IMR-90 (cell line): ENCODE measurements around the gene GDNF. TPM values are rescaled to one million over a fixed set of nuclear protein-coding genes. Genes with fewer than 3 reads are reported as not detected.

Experiments used
- ATAC-seq: fragments of 200-7000 bp; cut with Tn5 transposase; 2 replicates; pipeline ENCODE4 v1.9.1; 2020; ENCODE audit warnings: low read depth, mild to moderate bottlenecking, moderate library complexity
- BruUV-seq: library from RNA; stranded (reverse); fragments of 400-500 nt; replicated peaks from 2 replicates; lab custom pipeline; 2021; lab: Mats Ljungman, UMichigan
- CTCF ChIA-PET: fragments of 300-600 bp; formaldehyde crosslinking; extraction: SDS; loops from one replicate; lab custom pipeline; 2021; ENCODE audit warnings: antibody characterized with exemption; lab: Yijun Ruan, JAX
- POLR2A ChIA-PET: fragments of 300-600 bp; sonication (Branson Sonifier 250); formaldehyde crosslinking; loops from one replicate; lab custom pipeline; 2022; ENCODE audit warnings: antibody characterized with exemption; ENCODE audit not compliant: unreplicated experiment; lab: Charles Lee
- DNase-seq: peaks from one replicate; pipeline ENCODE4 v3.0.0; 2013
- H2AFZ ChIP-seq: replicated peaks from 2 replicates; pipeline ENCODE3; 2013; ENCODE audit warnings: low read length, mild to moderate bottlenecking; ENCODE audit not compliant: poor library complexity
- H2AK5ac ChIP-seq: 2 replicates; pipeline ENCODE4 v1.6.1; 2013; ENCODE audit warnings: low read depth, low read length, inconsistent platforms
- H2AK9ac ChIP-seq: replicated peaks from 2 replicates; pipeline ENCODE3; 2013; ENCODE audit warnings: mild to moderate bottlenecking, low read depth, low read length, moderate library complexity; ENCODE audit not compliant: poor library complexity
- H2BK120ac ChIP-seq: 2 replicates; pipeline ENCODE4 v1.6.1; 2013; ENCODE audit warnings: low read depth, low read length, inconsistent platforms
- H2BK15ac ChIP-seq: 3 replicates; pipeline ENCODE4 v1.6.1; 2013; ENCODE audit warnings: low read depth, low read length, inconsistent platforms
- H2BK20ac ChIP-seq: 2 replicates; pipeline ENCODE4 v1.6.1; 2013; ENCODE audit warnings: low read depth, mild to moderate bottlenecking, inconsistent platforms, low read length, moderate library complexity
- H2BK5ac ChIP-seq: 2 replicates; pipeline ENCODE4 v1.6.1; 2013; ENCODE audit warnings: mild to moderate bottlenecking, low read depth, low read length, inconsistent platforms; ENCODE audit not compliant: poor library complexity, severe bottlenecking
- H3K14ac ChIP-seq: replicated peaks from 2 replicates; pipeline ENCODE4 v1.6.1; 2013; ENCODE audit warnings: low read depth, low read length, inconsistent platforms
- H3K18ac ChIP-seq: 2 replicates; pipeline ENCODE4 v1.6.1; 2013; ENCODE audit warnings: low read depth, low read length, control low read depth
- H3K23ac ChIP-seq: 2 replicates; pipeline ENCODE4 v1.6.1; 2013; ENCODE audit warnings: low read depth, low read length, inconsistent platforms
- H3K27ac ChIP-seq: 2 replicates; pipeline ENCODE4 v1.5.1; 2013; ENCODE audit warnings: mild to moderate bottlenecking, control low read depth, low read length; ENCODE audit not compliant: insufficient read depth
- H3K27me3 ChIP-seq: 2 replicates; pipeline ENCODE4 v1.6.1; 2013; ENCODE audit warnings: low read length; ENCODE audit not compliant: control insufficient read depth, insufficient read depth
- H3K36me3 ChIP-seq: 2 replicates; pipeline ENCODE4 v1.6.1; 2013; ENCODE audit warnings: low read length, mixed read lengths; ENCODE audit not compliant: control insufficient read depth, insufficient read depth
- H3K4ac ChIP-seq: 2 replicates; pipeline ENCODE4 v1.6.1; 2013; ENCODE audit warnings: low read depth, low read length, inconsistent platforms
- H3K4me1 ChIP-seq: 2 replicates; pipeline ENCODE4 v1.6.1; 2013; ENCODE audit warnings: low read length, mixed read lengths; ENCODE audit not compliant: control insufficient read depth, insufficient read depth
- H3K4me2 ChIP-seq: 2 replicates; pipeline ENCODE4 v1.6.1; 2013; ENCODE audit warnings: low read depth, mild to moderate bottlenecking, control low read depth, low read length, moderate library complexity
- H3K4me3 ChIP-seq: 2 replicates; pipeline ENCODE4 v1.5.1; 2013; ENCODE audit warnings: low read depth, mild to moderate bottlenecking, control low read depth, low read length, moderate library complexity; ENCODE audit not compliant: insufficient read depth
- H3K56ac ChIP-seq: 2 replicates; pipeline ENCODE4 v1.6.1; 2013; ENCODE audit warnings: low read length, inconsistent platforms; ENCODE audit not compliant: insufficient read depth; ENCODE audit errors: extremely low read depth
- H3K79me1 ChIP-seq, 2 experiments: 2 replicates each; pipeline ENCODE4 v1.6.1; 2013; ENCODE audit warnings: low read length in 2 of 2, inconsistent platforms in 1 of 2, low read depth in 1 of 2
- H3K9ac ChIP-seq: 2 replicates; pipeline ENCODE4 v1.6.1; 2013; ENCODE audit warnings: low read depth, low read length, control low read depth
- H3K9me1 ChIP-seq: 2 replicates; pipeline ENCODE4 v1.6.1; 2013; ENCODE audit warnings: low read length, inconsistent platforms; ENCODE audit not compliant: insufficient read depth
- H3K9me3 ChIP-seq: 2 replicates; pipeline ENCODE4 v1.6.1; 2013; ENCODE audit warnings: low read length; ENCODE audit not compliant: control insufficient read depth, insufficient read depth
- H4K20me1 ChIP-seq: 2 replicates; pipeline ENCODE4 v1.6.1; 2013; ENCODE audit warnings: low read length, inconsistent platforms; ENCODE audit not compliant: insufficient read depth
- H4K5ac ChIP-seq: 2 replicates; pipeline ENCODE4 v1.6.1; 2013; ENCODE audit warnings: mild to moderate bottlenecking, low read depth, low read length, control low read depth
- H4K8ac ChIP-seq, 2 experiments: 2 replicates each; pipeline ENCODE4 v1.6.1; 2013; ENCODE audit warnings: low read depth in 2 of 2, low read length in 2 of 2, control low read depth in 1 of 2, inconsistent platforms in 1 of 2
- H4K91ac ChIP-seq: 2 replicates; pipeline ENCODE4 v1.6.1; 2013; ENCODE audit warnings: low read depth, low read length, inconsistent platforms; ENCODE audit not compliant: insufficient read depth
- BHLHE40 ChIP-seq: fragments of 150-350 bp; IDR thresholded peaks from 2 replicates; pipeline ENCODE4 v1.6.1; 2016; ENCODE audit warnings: mild to moderate bottlenecking, low read depth, low read length
- NFE2L2 ChIP-seq: fragments of 150-350 bp; IDR thresholded peaks from 2 replicates; pipeline ENCODE4 v1.6.1; 2016; ENCODE audit warnings: low read depth, mild to moderate bottlenecking, low read length
- RFX5 ChIP-seq: IDR thresholded peaks from 2 replicates; pipeline ENCODE4 v1.8.0; 2012; ENCODE audit warnings: low read depth, mild to moderate bottlenecking, low read length, moderate library complexity
- WGBS, 2 experiments: methylation state at CpG; one replicate each; pipeline versions ENCODE4 v1.1.5 to v1.1.7; 2013; ENCODE audit warnings: missing lambda C conversion rate in 2 of 2; ENCODE audit not compliant: insufficient read length in 1 of 2; ENCODE audit errors: extremely low coverage in 2 of 2; 5-methylcytosine and 5-hydroxymethylcytosine counted together
- dilution Hi-C: fragments of 300-500 bp; cut with HindIII; formaldehyde crosslinking; loops from one replicate; pipeline ENCODE4 v1.14.3; 2018; ENCODE audit warnings: low sequenced_read_pairs; ENCODE audit not compliant: unreplicated experiment
- in situ Hi-C: fragments of 300-500 bp; cut with MboI; formaldehyde crosslinking; loops from 3 replicates; pipeline ENCODE4 v1.14.3; 2019; ENCODE audit warnings: low sequenced_read_pairs, inconsistent platforms, mixed read lengths
- intact Hi-C: fragments of 100-400 bp; cut with micrococcal nuclease; formaldehyde crosslinking; loops from 2 replicates; pipeline ENCODE4 v1.10.0; 2022
- polyA plus RNA-seq, 3 experiments: library from polyadenylated mRNA; depleted of rRNA; stranded (reverse); fragments of >200 nt; gene quantifications; 2 replicates each; pipeline ENCODE4 v1.2.3, GENCODE V29; 2012; ENCODE audit warnings: low replicate concordance in 1 of 3
- total RNA-seq: library from RNA; depleted of rRNA; stranded (reverse); fragments of >200 nt; gene quantifications from 2 replicates; pipeline ENCODE4 v1.2.3, GENCODE V29; 2012

GDNF gene
- total and polyA plus RNA-seq, 2 of the 4 experiments (the other 2 are of a cell fraction) = 0.18 to 0.82 TPM

DNA sequence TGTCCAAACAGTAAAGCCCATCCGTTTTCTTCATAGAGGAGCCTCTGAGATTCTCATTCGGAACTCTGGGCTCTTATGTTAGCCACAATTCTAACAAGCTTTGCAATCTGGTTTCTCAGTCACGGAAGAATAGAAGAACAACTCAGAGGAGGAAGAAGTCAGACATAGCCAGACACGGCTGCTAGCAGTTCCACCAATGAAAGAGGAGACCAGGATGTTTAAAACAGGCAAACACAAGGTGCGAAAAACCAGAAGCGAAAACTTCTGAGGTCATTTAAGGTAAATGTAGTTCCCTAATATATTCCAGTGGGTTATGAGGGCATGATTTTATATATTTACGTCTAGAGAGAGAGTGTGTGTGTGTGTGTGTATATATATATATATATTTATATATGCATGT lies 34.1 kb upstream of the GDNF start:
- CTCF ChIA-PET = no interaction called here
- Histone ChIP-seq H3K23ac (no peak overlapping the region), H3K18ac (no peak overlapping the region; the same call in 1 of the 2 replicates), H3K4me1 (peaks cover 11% of the 10 kb centered on the region), H4K91ac (no peak overlapping the region), H3K56ac (no peak overlapping the region), H3K79me1 (no peaks in the 10 kb centered on the region), H2BK5ac (no peak overlapping the region), H2AK5ac (0 out of 2 replicates have a peak overlapping the region, but pooled peaks have one; percentile 14), H4K20me1 (no peaks in the 10 kb centered on the region), H3K9me1 (peaks cover 6% of the 10 kb centered on the region), H3K9ac (no peak overlapping the region), H3K4me3 (no peak overlapping the region), H4K8ac (no peak overlapping the region), H4K5ac (no peak overlapping the region), H3K36me3 (no peaks in the 10 kb centered on the region), H2AFZ (no peak overlapping the region), H2BK20ac (no peak overlapping the region), H3K4ac (no peak overlapping the region), H3K14ac (no peak overlapping the region), H3K27me3 (no peaks in the 10 kb centered on the region), H3K4me2 (no peak overlapping the region), H3K27ac (no peak overlapping the region), H2BK120ac (no peak overlapping the region), H2AK9ac (no peak overlapping the region), H2BK15ac (no peak overlapping the region), H3K9me3 (no peaks in the 10 kb centered on the region; the same call in 1 of the 2 replicates)
- WGBS, 2 experiments = 86% methylated on average over 1 of the region's 7 CpGs; no CpG with 5 or more reads in 1 of the 2 experiments
- ATAC-seq (no peak), DNase-seq (no peak)
- TF ChIP-seq NFE2L2 (no peak), BHLHE40 (no peak), RFX5 (no peak)
- POLR2A ChIA-PET = no interaction called here
- in situ Hi-C loops = no loop called here
- dilution Hi-C loops = no loop called here
- intact Hi-C loops = no loop called here
- no TSS peak for BruUV-seq
